HL-60/S4 treated with phorbol 12-myristate 13-acetate at 8.2 ng/mL for 4 days and 3 days (cell line): ENCODE data around the gene AGFG1.

Experiments used
- in situ Hi-C: fragments of 300-500 bp; cut with MboI; formaldehyde crosslinking; loops from 2 replicates; pipeline ENCODE4 v1.15.0; 2022; ENCODE audit warnings: low sequenced_read_pairs

The AGFG1 gene

GRCh38 chr2:227471924-227472264 is at the start of gene AGFG1:
Gene AGFG1 (plus strand): TSS chr2:227472156. CDS start chr2:227472422, 266 bp downstream.
- in situ Hi-C loops = no loop called here

GRCh38 chr2:227423656-227424499 is 48.1 kb upstream of the AGFG1 start:
- in situ Hi-C loops = no loop called here

GRCh38 chr2:227428731-227429285 is 43.1 kb upstream of the AGFG1 start:
- in situ Hi-C loops = no loop called here

- in situ Hi-C loops = no loop called here
These were observed 41.3 kb upstream of the AGFG1 start for GRCh38 chr2:227430639-227431038.

- in situ Hi-C loops = no loop called here
These were observed 38.8 kb upstream of the AGFG1 start for GRCh38 chr2:227433171-227433570.

- in situ Hi-C loops = no loop called here
These were observed 35.4 kb upstream of the AGFG1 start for GRCh38 chr2:227436436-227437174.

- in situ Hi-C loops = no loop called here
These were observed 32.7 kb upstream of the AGFG1 start for GRCh38 chr2:227439214-227439613.

GRCh38 chr2:227442639-227443038 is 29.3 kb upstream of the AGFG1 start:
- in situ Hi-C loops = no loop called here

- in situ Hi-C loops = no loop called here
These were observed 27.9 kb upstream of the AGFG1 start for GRCh38 chr2:227443889-227444568.

GRCh38 chr2:227447606-227448005 is 24.4 kb upstream of the AGFG1 start:
- in situ Hi-C loops = no loop called here

GRCh38 chr2:227450311-227450841 is 21.6 kb upstream of the AGFG1 start:
- in situ Hi-C loops = no loop called here

- in situ Hi-C loops = no loop called here
These were observed 20.9 kb upstream of the AGFG1 start for GRCh38 chr2:227450926-227451654.

- in situ Hi-C loops = no loop called here
These were observed 20.3 kb upstream of the AGFG1 start for GRCh38 chr2:227451655-227451992.

- in situ Hi-C loops = no loop called here
These were observed 18.1 kb upstream of the AGFG1 start for GRCh38 chr2:227453810-227454209.

GRCh38 chr2:227454323-227454860 is 17.6 kb upstream of the AGFG1 start:
- in situ Hi-C loops = no loop called here

- in situ Hi-C loops = no loop called here
These were observed 16.8 kb upstream of the AGFG1 start for GRCh38 chr2:227455200-227455599.

GRCh38 chr2:227456102-227456501 is 15.9 kb upstream of the AGFG1 start:
- in situ Hi-C loops = no loop called here

- in situ Hi-C loops = no loop called here
These were observed 15.2 kb upstream of the AGFG1 start for GRCh38 chr2:227456772-227457171.

GRCh38 chr2:227460070-227460485 is 11.9 kb upstream of the AGFG1 start:
- in situ Hi-C loops = no loop called here

- in situ Hi-C loops = no loop called here
These were observed 11.1 kb upstream of the AGFG1 start for GRCh38 chr2:227460833-227461232.
